Endometrium (tissue), 2 donors: ENCODE measurements around the gene TMED9.
"Not testable (repeated sequence)": the region's sequence is repeated elsewhere in the genome, so short reads cannot be mapped to it uniquely, and the experiment has no call there.

ENCODE experiments used
- FAIRE-seq: peaks from 2 replicates; lab custom pipeline; 2012; peaks lifted over from hg19 to GRCh38; lab: Jason Lieb, UNC
- donor health status: control.
- donor health status: control.

TMED9 gene

DNA sequence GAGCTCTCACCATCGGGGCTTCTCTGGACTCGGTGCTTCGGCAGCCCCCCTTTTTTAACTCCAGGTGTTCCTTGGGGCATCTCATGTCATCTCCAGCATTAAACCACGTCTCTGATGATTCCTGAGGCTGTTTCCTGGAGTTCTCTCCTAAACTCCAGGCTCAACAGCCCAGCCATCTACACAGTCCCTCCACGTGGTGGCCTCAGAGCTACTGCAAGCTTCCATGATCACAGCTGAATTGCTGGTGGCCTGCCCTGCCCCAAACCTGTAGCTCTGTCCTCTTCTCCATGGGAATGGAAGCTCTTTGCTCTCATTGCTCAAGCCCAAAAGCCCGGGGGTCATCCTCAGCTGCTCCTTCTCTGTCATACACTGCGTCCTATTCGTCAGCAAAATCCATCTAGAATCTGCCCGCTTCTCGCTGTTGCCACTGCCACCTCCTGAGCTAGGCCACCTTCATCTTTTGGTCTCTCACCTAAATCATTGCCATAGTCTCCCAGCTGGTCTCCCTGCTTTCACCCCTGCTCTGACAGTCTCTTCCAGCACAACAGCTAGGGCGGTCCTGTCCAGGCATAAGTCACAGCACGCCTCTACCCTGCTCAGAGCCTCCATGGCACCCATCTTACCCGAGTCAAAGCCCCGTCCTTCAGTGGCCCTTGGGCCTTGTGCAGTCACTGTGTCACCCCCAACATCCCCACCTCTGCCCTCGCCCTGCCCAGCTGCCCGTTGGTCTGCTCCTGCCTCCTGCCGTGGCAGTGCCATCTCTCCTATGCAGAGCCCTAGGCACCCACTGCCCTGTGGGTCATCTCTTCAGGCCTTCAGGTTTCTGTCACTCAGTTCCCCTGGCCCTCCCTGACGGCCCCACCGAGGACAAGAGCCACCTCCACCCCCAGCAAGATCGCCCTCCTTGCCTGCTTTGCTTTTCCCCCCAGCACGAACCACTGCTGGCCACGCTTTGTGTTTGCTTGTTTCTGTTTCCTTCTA is 14.4 kb downstream of the TMED9 start:
- no peak for FAIRE-seq

DNA sequence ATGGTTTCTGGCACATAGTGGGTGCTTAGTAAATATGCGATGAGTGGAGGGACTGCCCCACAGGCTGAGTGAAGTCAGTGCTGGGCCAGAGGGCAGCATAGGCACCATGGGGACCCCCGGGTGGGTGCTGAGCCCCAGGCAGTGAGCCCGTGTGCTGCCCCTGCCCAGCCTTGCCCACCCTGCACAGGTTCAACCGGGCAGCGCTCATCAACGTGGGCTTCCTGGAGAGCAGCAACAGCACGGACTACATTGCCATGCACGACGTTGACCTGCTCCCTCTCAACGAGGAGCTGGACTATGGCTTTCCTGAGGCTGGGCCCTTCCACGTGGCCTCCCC is 15.1 kb downstream of the TMED9 start:
- no peak for FAIRE-seq

DNA sequence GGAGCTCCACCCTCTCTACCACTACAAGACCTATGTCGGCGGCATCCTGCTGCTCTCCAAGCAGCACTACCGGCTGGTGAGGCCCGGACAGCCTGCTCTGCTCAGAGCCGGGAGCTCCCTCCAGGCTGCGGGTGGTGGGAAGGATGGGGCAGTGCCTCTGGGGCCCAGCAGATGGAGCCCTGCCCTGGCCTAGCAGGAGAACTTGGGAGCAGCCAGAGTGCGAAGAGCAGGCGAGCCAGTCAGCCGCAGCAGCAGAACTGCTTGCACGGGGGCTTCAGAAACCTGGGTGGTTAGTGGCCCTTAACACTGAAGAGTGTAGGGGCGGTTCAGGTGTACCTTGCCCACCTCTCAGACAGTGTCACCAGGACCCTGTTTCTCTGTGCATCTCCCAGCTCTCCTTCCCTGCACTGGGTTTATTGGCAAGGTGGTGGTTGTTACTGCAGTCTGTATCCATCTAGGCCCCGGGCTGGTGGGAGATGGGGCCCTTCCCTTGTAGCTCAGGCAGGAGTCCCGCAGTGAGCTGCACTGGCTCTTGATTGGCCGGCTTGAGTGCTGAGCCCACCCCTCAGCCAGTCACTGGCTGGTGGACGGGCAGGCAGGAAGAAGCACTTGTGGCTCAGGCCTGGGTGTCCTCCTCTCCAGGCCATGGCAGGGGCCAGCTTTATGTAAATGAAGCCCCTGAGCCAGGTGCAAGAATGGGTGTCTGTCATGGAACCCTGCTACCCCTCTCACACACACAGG is 15.6 kb downstream of the TMED9 start:
- FAIRE-seq = no peak

DNA sequence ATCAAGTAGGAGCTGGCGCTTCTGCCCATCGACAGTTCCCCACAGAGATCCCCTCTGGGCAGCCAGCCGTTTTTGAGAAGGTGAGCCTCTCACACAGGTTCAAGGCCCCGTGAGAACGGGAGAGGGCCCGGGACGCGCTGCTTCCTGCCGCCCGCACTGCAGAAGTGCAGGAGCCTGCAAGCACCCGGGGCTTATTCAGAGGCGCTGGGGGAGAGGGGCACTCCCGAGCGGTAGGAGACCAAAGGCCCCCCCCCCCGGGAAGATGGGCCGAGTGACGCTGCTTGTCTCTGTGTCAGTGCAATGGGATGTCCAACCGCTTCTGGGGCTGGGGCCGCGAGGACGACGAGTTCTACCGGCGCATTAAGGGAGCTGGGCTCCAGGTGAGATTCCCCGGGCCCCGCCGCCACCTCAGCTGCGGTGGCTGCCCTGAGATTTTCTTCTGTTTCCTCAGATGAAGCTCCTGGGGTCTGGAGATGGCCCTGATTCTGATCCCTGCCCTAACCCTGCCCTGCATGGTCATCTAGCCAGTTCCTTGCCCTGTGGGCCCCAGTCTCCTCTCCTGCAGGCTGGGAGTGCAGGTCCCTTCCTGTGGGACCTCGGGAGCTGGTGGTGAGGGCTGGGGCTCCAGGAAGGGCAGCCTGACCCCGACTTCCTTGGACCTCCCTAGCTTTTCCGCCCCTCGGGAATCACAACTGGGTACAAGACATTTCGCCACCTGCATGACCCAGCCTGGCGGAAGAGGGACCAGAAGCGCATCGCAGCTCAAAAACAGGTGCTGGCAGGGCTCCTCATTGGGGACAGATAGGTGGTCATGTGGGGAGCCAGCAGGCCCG is 16.5 kb downstream of the TMED9 start:
- FAIRE-seq = no peak

DNA sequence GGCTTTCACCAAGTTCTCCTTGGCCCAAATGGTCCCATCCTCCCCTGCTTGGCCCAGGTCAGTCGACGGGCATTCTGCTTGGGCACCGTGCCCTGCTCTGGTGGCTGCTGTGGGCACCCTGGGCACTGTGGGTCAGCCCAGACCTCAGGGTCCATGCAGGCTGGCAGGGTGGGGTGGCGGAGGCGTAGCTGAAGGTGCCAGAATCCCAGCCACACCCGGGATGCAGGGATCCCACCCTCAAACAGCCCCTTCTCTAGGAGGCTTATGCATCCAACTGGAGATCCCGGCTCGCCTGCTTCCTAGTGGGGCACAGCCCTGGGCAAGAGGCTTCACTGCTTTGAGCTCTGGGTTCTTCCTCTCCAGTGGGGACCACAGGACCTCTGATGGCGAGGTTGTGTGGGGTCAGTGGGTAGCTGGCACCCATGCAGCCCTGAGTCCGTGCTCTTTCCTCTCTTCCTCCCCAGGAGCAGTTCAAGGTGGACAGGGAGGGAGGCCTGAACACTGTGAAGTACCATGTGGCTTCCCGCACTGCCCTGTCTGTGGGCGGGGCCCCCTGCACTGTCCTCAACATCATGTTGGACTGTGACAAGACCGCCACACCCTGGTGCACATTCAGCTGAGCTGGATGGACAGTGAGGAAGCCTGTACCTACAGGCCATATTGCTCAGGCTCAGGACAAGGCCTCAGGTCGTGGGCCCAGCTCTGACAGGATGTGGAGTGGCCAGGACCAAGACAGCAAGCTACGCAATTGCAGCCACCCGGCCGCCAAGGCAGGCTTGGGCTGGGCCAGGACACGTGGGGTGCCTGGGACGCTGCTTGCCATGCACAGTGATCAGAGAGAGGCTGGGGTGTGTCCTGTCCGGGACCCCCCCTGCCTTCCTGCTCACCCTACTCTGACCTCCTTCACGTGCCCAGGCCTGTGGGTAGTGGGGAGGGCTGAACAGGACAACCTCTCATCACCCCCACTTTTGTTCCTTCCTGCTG is 17.4 kb downstream of the TMED9 start:
- FAIRE-seq = no peak

DNA sequence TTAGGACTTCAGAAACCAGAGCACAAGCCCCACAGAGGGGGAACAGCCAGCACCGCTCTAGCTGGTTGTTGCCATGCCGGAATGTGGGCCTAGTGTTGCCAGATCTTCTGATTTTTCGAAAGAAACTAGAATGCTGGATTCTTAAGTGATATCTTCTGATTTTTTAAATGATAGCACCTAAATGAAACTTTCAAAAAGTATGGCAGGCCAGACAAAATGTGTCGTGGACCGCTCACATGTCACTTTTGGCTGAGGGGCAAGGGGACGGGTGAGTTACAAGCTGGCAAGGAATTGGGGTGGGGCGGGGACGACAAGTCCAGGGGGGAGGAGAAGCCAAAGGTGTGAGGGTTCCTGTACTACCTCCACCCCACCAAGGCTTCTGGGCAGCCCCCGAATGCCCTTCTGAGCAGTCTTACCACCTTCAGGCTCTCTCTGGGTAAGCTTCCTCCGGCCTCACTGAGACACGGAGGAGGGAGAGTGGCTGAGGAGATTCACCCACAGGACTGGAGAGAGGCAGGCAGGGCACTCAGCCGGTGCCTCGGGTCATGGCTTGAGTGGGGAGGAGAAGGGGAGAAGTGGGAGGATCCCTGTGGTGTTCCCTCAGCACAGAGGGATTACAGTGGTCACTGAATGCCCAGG is 18.2 kb downstream of the TMED9 start:
- FAIRE-seq = no peak

DNA sequence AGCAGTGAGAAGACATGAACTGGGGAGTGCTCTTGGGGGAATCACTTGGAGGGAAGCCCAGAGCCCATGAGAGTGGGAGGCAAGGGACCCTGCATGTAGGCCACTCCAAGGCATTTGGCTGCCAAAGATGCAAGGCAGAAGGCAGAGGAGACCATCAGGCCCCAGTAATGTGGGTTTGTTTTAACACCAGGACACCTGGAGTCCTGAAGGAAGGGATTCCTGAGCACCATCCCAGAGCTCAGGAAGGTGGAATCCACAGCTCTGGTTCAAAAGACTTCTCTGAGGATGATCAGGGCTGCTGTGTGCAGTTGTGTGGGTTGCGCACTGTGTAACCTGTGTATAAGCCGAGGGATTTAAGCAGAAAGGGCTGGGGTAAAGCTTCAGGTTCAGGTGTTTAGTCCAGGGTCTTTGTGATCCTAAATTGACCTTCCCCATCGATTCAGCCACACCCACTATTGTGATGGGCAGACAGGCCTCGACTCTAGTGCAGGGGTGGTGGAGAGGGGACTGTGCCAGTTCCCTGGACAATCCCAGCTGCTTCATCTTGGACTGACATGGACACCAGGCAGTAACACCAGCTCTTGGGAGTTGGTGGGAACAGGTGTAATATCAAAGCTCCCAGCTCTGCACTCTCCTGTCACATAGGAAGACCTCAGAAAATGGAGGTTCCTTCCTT is 18.9 kb downstream of the TMED9 start:
- no peak for FAIRE-seq

DNA sequence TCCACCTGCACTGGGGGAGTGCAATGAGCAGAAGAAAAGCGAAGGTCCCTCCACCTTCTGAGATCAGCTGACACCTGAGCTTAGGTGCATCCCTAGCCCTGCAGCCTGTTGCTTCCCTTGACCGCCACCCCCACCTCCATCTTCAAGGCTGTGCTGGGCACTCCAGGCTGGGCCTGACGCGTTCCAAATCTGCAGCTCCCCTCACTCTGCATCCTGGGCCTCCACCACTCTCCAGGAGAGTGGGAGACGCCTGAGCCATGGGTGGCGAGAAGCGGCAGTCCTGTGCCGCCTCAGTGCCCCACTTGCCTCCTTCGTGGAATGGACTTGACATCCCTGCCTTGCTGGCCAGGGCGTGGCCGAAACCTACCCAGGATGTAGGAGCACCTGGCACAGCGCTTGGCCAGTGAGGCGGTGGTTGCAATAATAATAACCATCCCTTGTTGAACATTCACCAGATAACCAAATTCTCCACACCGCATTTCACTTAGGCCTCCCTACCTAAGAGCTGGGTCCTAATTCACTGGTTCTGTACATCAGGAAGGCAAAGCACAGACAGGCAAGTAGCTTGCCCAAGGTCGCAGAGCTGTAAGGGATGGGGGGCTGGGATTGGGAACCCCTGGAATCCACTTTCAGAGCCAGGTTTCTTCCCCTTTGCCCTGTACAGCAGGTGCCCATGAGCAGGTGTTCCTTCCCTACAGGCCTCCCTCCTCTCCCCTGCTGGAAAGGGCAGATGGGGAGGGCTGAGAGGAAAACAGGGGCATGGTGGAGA is 19.6 kb downstream of the TMED9 start:
- FAIRE-seq = no peak

DNA sequence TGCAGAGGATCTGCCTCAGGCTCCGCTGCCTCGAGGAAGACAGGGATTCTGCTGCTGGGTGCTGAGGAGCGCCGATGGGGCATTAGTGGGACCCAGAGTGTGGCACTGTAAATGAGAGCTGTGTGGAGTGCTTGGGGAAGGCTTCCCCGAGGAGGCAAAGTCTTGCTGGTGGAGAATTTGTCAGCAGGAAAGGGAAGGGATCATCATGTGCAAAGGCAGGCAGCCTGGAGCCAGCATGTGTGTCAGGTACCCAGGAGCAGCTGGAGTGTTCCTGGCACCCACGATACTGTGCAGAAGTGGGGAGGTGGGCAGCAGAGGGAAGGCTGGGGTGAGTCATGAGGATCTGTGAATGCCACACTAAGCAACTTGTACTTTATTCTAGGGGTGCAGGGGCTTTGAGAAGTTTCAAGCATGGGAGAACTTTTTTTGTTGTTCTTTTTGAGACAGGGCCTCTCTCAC is 20.2 kb downstream of the TMED9 start:
- no peak for FAIRE-seq

DNA sequence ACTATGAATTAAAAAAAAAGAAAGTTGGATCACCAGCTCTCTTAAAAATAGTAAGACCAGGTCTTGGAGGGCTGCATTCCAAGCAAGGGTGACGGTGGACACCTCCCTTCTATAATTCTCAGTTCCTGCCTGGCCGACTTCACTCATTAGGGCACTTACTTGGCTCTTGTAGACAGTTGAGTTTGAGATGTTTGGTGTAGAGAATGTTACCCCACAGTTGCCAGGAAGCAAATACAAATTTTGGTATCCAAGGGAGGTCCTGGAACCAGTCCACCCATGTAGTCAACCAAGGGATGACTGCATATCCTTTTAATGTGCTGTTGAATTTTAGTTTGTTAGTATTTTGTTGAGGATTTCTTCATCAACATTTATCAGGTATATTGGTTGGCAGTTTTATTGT is 28.6 kb downstream of the TMED9 start:
- FAIRE-seq = no peak

DNA sequence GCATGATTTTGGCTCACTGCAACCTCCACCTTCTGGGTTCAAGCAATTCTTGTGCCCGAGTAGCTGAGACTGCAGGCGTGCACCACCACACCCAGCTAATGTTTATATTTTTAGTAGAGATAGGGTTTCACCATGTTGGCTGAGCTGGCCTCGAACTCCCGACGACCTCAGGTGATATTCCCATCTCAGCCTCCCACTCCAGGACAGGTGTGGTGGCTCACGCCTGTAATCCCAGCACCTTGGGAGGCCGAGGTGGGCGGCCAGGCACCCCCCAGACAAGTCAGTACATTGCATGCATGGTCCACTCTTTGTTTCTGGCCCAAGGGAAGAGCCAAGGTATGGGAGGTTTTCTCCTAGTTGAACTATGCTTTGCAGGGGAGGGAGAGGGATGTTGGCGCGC is 32.2 kb downstream of the TMED9 start:
- not testable (repeated sequence) for FAIRE-seq

DNA sequence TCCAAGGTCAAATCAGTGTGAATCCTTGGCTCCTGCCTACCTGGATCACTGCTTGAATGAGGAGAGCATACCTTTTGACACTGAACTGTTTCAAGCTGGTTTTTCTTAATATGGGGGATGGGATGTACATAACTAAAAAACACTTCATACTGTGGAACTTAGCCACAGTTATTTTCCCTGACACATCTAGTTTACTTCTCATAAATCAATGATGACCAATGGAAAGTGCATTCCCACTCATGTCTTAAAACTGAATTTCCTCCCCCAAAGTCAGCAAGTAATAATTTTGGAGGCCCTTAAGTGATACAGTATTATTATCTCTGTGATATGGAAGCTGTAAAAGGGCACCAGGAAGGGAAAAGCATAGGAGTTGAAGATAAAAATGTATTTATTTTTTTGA is 38.2 kb downstream of the TMED9 start:
- not testable (repeated sequence) for FAIRE-seq

DNA sequence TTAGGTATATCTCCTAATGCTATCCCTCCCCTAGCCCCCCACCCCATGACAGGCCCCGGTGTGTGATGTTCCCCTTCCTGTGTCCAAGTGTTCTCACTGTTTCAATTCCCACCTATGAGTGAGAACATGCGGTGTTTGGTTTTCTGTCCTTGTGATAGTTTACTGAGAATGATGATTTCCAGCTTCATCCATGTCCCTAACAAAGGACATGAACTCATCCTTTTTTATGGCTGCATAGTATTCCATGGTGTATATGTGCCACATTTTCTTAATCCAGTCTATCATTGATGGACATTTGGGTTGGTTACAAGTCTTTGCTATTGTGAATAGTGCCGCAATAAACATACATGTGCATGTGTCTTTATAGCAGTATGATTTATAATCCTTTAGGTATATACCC is 42.9 kb downstream of the TMED9 start:
- FAIRE-seq = not testable (repeated sequence)

DNA sequence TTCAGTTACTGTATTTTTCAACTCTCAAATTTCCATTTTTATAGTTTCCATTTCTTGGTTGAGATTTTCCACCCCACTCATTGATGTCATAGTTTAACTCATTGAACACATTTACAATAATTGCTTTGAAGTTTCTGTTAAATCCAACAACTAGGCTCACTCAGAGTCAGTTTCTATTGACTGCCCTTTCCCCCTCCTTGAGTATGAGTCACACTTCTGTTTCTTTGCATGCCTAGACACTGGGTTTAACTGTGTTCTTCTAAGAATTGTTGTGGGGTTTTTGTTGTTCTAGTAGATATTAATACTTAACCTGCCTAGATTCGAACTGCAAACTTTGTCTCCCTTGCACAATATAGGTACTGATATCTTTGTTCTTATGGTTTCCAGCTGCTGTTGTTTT is 53.5 kb downstream of the TMED9 start:
- FAIRE-seq = not testable (repeated sequence)
